Measurements from ENCODE around the gene ARID1B. TPM values are rescaled to one million over a fixed set of nuclear protein-coding genes. Genes with fewer than 3 reads are reported as not detected.

The ARID1B gene
- total RNA-seq, 1 experiment from 2014 or later, result 42.8 TPM

DNA sequence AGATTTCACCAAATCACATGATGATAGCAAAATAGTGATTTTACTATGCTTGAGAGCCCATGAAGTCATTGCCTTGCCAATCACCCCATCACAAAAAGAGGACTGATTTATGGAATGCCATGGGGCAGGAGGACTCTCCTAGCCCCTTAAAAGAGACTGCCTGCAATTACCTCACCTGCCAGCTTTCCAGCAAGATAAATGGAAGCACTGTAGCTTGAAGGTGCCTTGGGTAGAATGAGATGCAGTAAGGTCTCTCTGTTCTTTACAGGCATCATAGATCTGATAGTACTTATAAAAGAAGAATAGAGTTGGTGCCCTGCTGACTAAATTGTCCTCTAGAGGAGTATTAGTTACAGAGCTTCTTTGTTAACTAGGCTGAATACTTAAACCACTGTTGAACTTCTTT, 303.8 kb downstream of the ARID1B start:
- TF ChIP-seq, protein P1, sequence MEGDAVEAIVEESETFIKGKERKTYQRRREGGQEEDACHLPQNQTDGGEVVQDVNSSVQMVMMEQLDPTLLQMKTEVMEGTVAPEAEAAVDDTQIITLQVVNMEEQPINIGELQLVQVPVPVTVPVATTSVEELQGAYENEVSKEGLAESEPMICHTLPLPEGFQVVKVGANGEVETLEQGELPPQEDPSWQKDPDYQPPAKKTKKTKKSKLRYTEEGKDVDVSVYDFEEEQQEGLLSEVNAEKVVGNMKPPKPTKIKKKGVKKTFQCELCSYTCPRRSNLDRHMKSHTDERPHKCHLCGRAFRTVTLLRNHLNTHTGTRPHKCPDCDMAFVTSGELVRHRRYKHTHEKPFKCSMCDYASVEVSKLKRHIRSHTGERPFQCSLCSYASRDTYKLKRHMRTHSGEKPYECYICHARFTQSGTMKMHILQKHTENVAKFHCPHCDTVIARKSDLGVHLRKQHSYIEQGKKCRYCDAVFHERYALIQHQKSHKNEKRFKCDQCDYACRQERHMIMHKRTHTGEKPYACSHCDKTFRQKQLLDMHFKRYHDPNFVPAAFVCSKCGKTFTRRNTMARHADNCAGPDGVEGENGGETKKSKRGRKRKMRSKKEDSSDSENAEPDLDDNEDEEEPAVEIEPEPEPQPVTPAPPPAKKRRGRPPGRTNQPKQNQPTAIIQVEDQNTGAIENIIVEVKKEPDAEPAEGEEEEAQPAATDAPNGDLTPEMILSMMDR (conservative IDR thresholded peaks at IDR 0.05), result no peak
- TF ChIP-seq EZH2 (IDR thresholded peaks at IDR 0.05; ENCODE audit: low read depth), result no peak

DNA sequence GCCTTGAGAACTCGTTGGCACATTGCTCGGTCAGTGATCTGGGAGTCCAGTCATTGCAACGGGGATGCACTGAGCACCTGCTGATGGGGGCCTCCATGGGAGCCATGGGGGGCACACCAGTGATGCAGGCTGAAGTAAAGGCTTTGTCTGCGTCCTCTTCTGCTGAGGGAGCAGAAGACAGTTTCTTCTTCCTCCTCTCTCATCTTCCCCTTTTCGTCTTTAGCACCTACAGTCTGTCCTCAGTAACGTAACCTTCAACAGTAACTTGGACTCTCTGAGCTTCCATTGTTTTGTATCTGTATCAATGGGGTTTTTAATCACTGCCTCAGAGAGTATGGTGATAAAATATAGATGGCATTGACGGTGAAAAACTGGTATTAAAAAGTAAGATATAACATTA, 306.2 kb downstream of the ARID1B start:
- H3K4me3 ChIP-seq, result no peak overlapping the region
- CTCF ChIA-PET, result no interaction called here
- no peaks in the 10 kb centered on the region for H3F3A ChIP-seq (ENCODE audit: insufficient read depth, low read depth)
- no TSS peak for BruUV-seq (replicated peaks)
- no peak overlapping the region for H3K4me2 ChIP-seq
- H3K4me1 ChIP-seq (replicated peaks; ENCODE audit: insufficient read depth), result no peaks in the 10 kb centered on the region
- no peaks in the 10 kb centered on the region for H3K9me2 ChIP-seq (ENCODE audit: insufficient read depth)
- no peak for DNase-seq
- no peaks in the 10 kb centered on the region for H4K20me1 ChIP-seq (ENCODE audit: insufficient read depth)
- no peak overlapping the region for H3K27ac ChIP-seq
- H2AFZ ChIP-seq, result no peak overlapping the region
- no peaks in the 10 kb centered on the region for H3K36me3 ChIP-seq (ENCODE audit: low read depth)
- H3K9me3 ChIP-seq (ENCODE audit: insufficient read depth, low read depth), result no peaks in the 10 kb centered on the region
- TF ChIP-seq EZH2 (IDR thresholded peaks at IDR 0.05; ENCODE audit: low read depth), result no peak
- intact Hi-C loops (cut with micrococcal nuclease; ENCODE audit: unreplicated experiment), result no loop called here
- POLR2A ChIA-PET (ENCODE audit: unreplicated experiment), result no interaction called here
- no peaks in the 10 kb centered on the region for H3K79me2 ChIP-seq (ENCODE audit: low read depth)
- no peaks in the 10 kb centered on the region for H3K27me3 ChIP-seq (ENCODE audit: insufficient read depth, low read depth)

More for the DNA sequence above, 303.8 kb downstream of the ARID1B start:
- H3K4me1 ChIP-seq (replicated peaks; ENCODE audit: insufficient read depth), result no peaks in the 10 kb centered on the region
- no peak overlapping the region for H3K4me3 ChIP-seq
- ChIA-PET POLR2A (ENCODE audit: unreplicated experiment) (no interaction called here), CTCF (no interaction called here)
- no peaks in the 10 kb centered on the region for H3K27me3 ChIP-seq (ENCODE audit: insufficient read depth, low read depth)
- no peaks in the 10 kb centered on the region for H4K20me1 ChIP-seq (ENCODE audit: insufficient read depth)
- H3K9me3 ChIP-seq (ENCODE audit: insufficient read depth, low read depth), result no peaks in the 10 kb centered on the region
- no TSS peak for BruUV-seq (replicated peaks)
- no peaks in the 10 kb centered on the region for H3F3A ChIP-seq (ENCODE audit: insufficient read depth, low read depth)
- intact Hi-C loops (cut with micrococcal nuclease; ENCODE audit: unreplicated experiment), result no loop called here
- no peaks in the 10 kb centered on the region for H3K79me2 ChIP-seq (ENCODE audit: low read depth)
- H3K27ac ChIP-seq, result no peak overlapping the region
- H2AFZ ChIP-seq, result no peak overlapping the region
- H3K36me3 ChIP-seq (ENCODE audit: low read depth), result no peaks in the 10 kb centered on the region
- H3K9me2 ChIP-seq (ENCODE audit: insufficient read depth), result no peaks in the 10 kb centered on the region
- no peak for DNase-seq
- no peak overlapping the region for H3K4me2 ChIP-seq

DNA sequence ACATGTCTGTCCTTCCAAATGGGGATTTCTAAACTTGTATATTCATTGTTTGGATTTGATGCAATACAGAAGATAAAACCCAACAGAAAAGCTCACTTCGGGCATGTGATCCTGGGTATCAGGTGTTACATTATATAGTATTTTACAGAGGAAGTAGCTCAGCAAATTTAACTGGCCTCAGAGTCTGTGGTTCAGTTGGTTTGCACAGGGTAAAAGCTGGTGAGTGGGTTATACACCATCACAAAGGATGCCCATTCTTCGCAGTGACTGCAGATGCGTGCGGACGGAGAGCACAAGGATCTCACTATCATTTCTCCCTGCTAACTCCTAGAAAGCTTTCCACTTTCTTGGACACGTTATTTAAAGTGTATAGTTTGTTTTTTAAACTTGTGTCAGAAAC, 309.5 kb downstream of the ARID1B start:
- Histone ChIP-seq H3K27ac (no peak overlapping the region), H3K27me3 (ENCODE audit: insufficient read depth, low read depth) (no peaks in the 10 kb centered on the region), H3K9me2 (ENCODE audit: insufficient read depth) (no peaks in the 10 kb centered on the region), H3K4me1 (replicated peaks; ENCODE audit: insufficient read depth) (no peaks in the 10 kb centered on the region), H3K79me2 (ENCODE audit: low read depth) (no peaks in the 10 kb centered on the region), H4K20me1 (ENCODE audit: insufficient read depth) (no peaks in the 10 kb centered on the region; the same call in 1 of the 2 replicates), H3K36me3 (ENCODE audit: low read depth) (no peaks in the 10 kb centered on the region), H3K9me3 (ENCODE audit: insufficient read depth, low read depth) (no peaks in the 10 kb centered on the region), H2AFZ (no peak overlapping the region), H3K4me2 (no peak overlapping the region), H3F3A (ENCODE audit: insufficient read depth, low read depth) (no peaks in the 10 kb centered on the region), H3K4me3 (no peak overlapping the region)
- intact Hi-C loops (cut with micrococcal nuclease; ENCODE audit: unreplicated experiment), result no loop called here
- POLR2A ChIA-PET (ENCODE audit: unreplicated experiment), result no interaction called here
- TF ChIP-seq EZH2 (IDR thresholded peaks at IDR 0.05; ENCODE audit: low read depth), result no peak
- TF ChIP-seq, protein P1 (conservative IDR thresholded peaks at IDR 0.05), result no peak
- CTCF ChIA-PET, result no interaction called here
- DNase-seq, result no peak
- BruUV-seq (replicated peaks), result no TSS peak

DNA sequence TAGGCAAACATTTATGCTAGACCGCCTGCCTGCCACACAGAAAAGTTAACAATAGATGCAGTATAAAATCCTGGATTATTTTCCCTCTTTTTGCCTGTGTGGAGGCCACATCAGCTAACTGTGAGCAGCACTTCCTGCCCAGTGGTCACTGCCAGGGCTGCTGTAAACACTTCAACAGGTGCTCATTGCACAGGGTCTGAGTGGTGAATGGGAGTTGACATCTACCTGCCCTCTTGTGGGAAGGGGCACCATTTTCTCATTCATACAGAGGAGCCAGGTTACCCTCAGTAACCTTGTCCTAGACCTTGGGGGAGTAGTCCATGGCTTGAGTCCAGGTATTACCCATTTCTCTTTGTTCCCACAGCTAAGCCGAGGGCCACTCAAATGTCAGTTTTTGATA, 310.8 kb downstream of the ARID1B start:
- no peaks in the 10 kb centered on the region for H3K27me3 ChIP-seq (ENCODE audit: insufficient read depth, low read depth)
- peaks cover 4% of the 10 kb centered on the region; the same call in 1 of the 2 replicates for H4K20me1 ChIP-seq (ENCODE audit: insufficient read depth)
- no peak for TF ChIP-seq EZH2 (IDR thresholded peaks at IDR 0.05; ENCODE audit: low read depth)
- TF ChIP-seq, protein P1 (conservative IDR thresholded peaks at IDR 0.05), result no peak
- DNase-seq, result no peak
- H3K9me2 ChIP-seq (ENCODE audit: insufficient read depth), result no peaks in the 10 kb centered on the region
- no peak overlapping the region for H2AFZ ChIP-seq
- no peaks in the 10 kb centered on the region for H3K4me1 ChIP-seq (replicated peaks; ENCODE audit: insufficient read depth)
- H3K79me2 ChIP-seq (ENCODE audit: low read depth), result no peaks in the 10 kb centered on the region
- H3K9me3 ChIP-seq (ENCODE audit: insufficient read depth, low read depth), result no peaks in the 10 kb centered on the region
- POLR2A ChIA-PET (ENCODE audit: unreplicated experiment), result no interaction called here
- no peaks in the 10 kb centered on the region for H3F3A ChIP-seq (ENCODE audit: insufficient read depth, low read depth)
- CTCF ChIA-PET, result no interaction called here
- no peak overlapping the region for H3K4me3 ChIP-seq
- no peak overlapping the region for H3K27ac ChIP-seq
- intact Hi-C loops (cut with micrococcal nuclease; ENCODE audit: unreplicated experiment), result no loop called here
- no TSS peak for BruUV-seq (replicated peaks)
- no peaks in the 10 kb centered on the region for H3K36me3 ChIP-seq (ENCODE audit: low read depth)
- no peak overlapping the region for H3K4me2 ChIP-seq

All from PC-9 (cell line).